ENCODE results near the gene ZDHHC24. TPM values are rescaled to one million over a fixed set of nuclear protein-coding genes. Genes with fewer than 3 reads are reported as not detected.
A peak's percentile ranks its signal among the peaks of the same experiment; 100 is the strongest.
"Not testable (repeated sequence)": the region's sequence is repeated elsewhere in the genome, so short reads cannot be mapped to it uniquely, and the experiment has no call there.

The ZDHHC24 gene
- total RNA-seq, 1 donor from 2014 or later: 26.2 TPM

DNA sequence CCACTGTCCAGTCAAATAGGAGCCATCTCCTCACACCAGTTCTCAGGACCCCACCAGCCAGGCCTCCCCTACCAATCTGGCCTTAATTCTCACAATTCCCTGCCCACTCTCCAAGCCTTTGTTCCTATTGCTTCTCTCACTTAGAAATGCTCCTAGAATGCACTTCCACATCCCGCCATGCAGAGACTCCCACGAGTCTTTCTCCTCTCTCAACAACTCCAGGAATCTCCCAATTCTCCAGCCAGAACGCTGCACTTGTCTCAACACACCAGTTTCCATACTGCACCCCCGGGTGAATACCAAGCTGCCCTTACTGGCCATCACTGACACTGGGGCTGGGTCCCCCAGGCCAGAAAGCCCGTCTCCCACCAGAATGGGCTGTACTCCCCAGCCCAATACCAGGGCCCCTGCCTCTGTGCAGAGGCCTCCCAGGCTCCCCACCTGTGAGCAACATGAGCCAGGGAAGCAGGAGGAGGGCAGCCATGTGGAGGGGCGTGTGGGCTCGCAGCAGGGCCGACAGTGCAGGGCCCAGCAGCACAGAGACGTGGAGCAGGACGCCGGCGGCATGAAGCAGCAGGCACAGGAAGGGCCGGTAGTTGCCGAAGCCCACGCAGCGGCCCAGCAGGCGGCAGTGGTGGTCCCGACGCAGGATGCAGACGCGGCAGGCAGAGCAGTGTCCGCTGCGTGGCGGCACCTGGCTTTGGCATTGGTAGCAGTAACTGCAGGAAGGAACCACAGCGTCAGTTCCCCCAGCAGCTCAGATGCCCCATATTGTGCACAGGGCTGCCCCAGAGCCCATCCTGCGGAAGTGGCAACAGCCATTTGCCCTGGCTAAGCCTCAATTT lies 2.4 kb downstream of the ZDHHC24 start:
- peak; percentile 94 for DNase-seq

DNA sequence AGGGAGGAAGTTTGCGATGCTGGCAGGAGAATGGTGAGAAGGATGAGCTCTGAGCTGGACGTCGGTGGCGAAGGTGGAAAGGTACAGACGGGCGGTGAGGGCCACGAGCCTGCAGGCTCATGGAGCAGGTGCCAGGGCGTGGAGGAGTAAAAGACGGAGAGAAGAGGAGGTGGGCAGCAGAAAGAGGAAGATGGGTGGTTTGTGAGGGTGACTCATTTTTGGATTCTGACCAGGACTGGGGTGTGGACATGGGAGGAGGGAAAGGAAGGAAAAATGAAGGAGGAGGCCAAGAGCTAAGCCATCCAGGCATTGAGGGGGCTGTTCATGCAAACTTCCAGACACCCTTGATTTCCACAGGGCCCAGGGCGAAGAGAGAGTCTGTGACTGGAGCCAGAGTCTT lies 3.5 kb downstream of the ZDHHC24 start:
- DNase-seq: no peak

DNA sequence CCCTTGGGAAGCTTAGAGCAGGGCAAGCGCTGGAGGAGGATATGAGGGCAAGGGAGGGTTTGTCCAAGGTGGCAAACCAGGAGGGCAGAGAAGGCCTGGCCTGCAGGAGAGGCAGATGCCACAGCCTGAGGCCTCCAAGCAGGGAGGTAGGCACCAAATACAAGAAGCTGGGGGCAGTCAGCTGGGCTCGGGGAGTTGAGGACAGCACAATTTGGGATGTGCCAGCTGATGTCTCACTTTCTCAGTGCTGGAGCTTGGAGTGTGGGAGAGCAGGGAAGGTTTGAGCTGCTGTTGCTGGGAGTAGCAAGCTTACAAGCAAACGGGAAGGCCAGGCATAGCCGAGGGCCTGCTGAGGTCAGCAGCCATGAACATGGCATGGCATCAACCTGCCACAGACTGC lies 4.0 kb downstream of the ZDHHC24 start:
- no peak for DNase-seq

DNA sequence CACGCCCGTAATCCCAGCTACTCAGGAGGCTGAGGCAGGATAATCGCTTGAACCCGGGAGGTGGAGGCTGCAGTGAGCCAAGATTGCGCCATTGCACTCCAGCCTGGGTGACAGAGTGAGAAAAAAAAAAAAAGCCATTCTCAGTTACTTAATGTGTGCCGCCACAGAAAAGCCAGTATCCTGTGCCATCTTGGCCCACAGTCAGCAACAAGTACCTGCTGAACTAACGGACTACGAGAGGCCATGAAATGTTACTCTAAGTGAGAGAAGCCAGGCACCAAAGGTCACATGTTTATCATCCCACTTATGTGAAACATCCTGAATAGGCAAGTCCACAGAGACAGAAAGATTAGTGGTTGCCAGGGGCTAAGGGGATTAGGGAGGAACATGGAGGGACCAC lies 5.2 kb downstream of the ZDHHC24 start:
- DNase-seq: not testable (repeated sequence)

DNA sequence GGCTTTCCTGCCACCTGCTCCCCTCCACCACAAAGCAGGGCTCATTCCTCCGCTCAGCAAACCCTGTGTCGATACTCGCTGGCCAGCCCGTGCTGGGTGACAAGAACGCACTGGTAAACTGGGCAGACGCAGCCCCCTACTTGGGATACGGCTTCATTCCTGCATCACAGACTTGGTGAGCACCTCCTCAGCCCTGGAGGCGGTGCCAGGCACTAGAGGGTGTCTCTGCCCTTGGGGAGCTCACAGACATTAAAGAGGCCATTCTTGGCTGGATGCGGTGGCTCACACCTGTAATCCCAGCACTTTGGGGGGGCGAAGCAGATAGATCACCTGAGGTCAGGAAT lies 6.0 kb downstream of the ZDHHC24 start:
- DNase-seq: no peak

DNA sequence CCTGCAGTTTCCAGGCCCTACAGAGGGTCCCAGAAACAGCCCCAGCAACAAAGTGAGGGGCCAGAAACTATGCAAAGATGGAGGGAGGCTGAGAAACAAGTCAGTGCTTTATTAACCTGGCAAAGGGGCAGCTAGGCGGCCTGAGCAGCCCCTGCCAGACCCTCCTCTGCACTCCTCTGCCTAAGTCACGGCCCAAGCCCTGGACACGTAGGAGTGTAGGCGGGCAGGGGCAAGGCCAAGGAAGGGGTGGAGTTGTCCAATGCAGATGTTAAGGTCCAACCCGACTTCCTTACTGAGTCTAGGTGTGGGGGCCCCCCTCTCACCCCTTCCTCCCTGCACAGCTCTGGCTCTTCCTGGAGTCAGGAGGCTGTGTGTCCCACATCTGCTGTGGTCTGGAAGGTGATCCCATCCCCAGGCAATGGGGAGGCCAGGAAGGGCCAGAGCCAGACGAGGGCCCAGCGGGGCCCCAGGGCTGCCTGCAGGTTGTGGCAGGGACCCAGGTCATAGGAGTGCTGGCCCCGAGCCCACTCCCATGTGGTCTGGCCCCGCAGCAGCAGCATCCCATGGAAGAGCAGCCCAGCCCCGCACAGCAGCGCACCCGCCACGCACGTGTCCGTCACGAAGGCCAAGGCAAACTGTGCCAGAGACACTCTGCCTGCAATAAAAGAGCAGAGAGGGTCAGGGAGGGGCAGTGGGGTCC lies 6.5 kb downstream of the ZDHHC24 start:
- no peak for DNase-seq

DNA sequence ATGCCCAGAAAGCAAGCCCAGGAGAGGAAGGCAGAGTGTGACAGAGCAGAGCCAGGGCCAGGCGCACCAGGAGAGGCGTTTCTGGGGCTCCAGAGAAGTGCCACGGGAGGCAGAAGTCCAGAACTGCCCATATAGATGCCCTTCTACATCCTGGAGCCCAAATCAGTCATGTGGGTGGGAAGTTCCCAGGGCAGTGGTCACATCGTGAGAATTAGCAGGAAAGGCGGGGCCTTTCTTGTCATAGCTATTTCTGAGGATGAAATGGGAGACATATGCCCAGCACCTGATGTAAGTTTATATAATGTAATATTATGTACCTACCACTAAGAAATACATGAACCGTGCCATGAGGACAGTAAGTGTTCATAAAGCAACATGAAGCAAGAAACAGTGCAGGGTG lies 13.1 kb downstream of the ZDHHC24 start:
- no peak for DNase-seq

DNA sequence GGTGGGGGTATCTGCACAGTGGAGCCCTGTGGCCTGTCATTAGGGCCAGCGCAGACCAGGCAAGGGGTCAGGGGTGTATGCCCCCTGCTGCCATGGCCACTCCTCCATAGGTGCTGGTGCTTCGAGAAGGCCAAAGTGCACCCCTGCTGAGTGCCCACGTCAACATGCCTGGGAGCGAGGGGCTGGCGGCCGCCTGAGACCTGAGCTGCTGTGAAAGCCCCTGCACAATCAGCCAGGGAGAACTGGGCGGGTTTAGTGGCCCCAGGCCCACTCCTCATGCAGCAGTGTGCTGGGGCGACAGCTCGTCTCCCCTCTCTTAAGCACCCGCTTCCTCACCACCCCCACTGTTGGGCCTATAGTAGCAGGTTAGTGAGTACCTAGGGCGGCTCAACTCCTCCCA lies 14.0 kb downstream of the ZDHHC24 start:
- DNase-seq: no peak

DNA sequence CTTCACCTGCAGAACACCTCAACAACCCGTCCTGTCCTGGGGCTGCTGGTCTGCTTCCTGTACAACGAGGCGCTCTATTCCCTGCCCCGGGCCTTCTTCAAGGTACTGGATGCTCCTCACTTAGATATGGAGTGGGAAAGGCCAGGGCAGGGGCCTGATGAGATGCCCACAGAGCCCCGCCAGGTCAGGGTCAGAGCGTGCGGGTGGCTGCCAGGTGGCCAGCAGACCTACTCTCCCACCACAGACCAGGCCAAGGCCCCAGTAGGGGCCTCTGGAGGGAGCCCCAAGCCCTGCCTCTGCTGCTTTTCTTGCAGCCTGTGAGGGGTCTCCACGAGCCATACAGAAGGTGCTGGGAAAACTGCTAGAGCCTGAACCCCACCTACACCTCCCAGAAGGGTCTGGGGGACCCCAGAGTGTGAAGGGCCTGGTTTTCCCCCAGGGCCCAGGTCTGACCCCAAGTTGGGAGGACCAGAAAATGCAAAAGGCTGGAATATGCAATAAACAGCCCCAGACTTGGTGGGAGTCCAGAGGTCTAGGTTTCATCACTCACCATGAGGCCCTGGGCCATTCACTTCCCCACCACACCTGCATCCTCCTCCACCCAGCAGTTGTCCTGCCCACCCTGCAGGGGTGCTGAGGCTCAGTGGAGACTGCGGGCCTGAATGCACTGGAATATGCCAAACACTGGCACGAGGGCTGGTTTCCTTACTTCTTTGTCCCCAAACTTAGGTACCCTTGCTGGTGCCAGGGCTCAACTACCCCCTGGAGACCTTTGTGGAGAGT lies 14.7 kb downstream of the ZDHHC24 start:
- DNase-seq: no peak

DNA sequence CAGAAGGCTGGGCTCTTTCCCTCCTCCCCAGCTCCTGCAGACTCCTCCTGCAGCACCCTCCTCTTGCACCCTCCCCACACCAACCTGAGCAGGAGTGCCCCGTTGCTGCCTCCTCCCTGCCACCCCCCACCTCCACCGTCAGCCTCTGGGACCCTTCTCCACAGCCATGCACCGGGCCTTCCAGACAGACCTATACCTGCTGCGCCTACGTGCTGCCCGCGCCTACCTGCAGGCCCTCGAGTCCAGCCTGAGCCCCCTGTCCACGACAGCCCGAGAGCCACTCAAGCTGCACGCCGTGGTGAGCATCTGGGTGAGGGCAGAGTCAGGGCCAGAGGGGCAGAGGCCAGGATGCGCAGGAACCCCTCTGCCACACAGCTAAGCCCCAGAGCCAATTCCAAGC lies 16.2 kb downstream of the ZDHHC24 start:
- no peak for DNase-seq

DNA sequence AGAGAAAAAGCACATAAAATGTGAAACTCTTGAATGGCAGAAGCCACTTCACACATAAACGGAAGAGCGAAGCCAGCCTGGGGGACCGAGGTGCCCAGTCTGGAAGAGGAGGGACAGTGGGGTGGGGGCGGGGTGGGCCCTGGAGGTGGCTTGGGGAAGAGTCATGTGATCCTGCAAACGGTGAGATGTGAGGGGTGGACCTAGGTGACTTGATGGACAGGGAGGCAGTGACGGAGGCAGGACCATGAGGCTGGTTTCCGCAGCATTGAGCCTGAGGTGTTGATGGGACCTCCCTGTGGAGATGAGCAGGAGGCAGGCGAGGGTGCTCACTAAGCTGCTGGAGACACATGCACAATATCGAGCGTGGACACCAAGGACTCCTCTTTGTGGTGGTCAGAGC lies 16.8 kb downstream of the ZDHHC24 start:
- DNase-seq: no peak

DNA sequence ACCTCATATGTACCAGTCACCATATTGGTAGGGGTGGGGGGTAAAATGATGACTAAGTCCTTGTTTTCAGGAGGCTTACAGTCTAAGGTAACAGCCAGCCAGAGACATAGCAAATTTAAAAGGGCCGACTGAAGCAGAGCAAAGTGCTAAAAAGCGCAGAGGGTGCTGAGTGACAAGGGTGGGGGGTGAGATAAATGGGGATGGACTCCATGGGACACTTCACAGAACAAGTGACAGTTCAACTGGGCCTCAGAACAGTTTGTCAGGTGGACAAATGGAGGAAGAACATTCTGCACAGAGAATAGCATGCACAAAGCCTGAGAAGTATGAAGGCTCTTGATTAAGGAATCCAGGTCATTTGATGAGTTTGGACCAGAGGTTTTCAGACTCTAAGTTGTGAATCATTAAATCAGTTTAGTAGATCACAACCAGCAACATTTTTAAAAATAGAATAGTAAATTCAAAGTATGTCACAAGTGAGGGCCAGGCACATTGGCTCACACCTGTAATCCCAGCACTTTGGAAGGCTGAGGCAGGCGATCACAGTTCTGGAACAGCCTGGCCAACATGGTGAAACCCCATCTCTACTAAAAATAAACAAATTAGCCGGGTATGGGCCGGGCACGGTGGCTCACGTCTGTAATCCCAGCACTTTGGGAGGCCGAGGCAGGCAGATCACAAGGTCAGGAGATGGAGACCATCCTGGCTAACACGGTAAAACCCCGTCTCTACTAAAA lies 21.4 kb downstream of the ZDHHC24 start:
- no peak for DNase-seq

DNA sequence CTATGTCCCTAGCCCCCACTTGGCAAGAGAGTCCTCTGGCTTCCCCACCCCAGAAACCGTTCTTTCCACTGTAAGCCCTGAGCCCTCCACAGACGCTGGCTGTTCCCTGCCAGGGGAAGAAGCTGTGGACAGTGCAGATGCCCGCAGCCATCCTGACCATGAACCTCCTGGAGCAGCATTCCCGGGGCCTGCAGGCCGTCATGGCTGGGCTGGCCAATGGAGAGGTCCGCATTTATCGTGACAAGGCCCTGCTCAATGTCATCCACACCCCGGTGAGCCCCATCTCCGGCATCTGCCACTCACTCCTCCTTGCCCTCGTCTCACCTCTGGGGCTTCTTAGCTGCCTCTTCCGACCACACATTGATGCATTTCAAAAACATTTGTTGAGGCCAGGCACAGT lies 22.2 kb downstream of the ZDHHC24 start:
- DNase-seq: no peak

DNA sequence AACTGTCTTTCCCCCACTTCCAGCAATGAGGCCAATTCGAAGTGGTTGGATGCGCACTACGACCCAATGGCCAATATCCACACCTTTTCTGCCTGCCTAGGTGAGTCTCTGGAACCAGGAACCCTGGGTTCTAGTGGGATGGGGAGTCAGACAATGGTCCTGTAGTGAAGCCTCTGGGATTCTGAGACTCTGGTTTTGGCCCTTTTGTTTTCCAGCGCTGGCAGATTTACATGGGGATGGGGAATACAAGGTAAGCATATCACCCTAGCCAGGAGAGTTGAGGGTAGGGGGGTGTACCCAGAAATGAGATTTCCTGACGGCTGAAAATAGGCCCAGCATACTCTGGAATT lies 34.9 kb downstream of the ZDHHC24 start:
- DNase-seq: no peak

DNA sequence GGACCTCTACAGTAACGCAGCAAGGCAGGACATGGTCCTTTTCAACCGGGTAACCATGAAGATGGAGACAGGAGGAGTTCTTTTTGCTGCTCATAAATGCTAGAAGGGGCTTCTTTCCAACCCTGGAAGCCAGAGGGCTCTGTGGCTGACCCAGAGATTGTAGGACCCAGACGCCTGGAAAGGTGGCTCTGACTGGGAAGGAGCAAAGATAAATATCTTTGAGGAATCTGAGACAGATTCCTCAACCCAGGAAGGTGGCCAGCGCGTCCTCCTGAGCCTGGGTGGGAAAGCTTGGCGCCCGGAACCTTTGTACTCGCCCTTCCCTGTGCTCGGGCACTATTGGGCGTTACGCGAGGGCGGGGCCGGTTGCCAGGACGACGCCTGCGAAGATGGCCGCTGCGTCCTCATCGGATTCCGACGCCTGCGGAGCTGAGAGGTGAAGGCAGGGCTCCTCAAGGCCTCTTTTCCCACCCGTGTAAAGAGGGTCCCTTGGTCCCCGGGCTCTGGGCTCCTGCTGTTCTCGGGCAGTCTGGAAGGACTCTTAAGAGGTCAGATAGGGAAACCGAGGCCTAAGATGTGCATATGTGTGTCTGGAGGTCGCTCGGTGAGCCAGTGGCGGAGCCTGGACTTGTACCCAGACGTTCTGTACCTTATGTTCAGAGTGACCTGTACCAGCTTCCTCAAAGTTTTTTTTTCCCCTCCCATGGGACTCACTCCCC lies 35.4 kb downstream of the ZDHHC24 start, which contains the start of gene BBS1:
TSS of gene BBS1 (plus strand) at position 365 of the 719 bp plus-strand sequence. CDS start at position 390, 25 bp downstream.
- DNase-seq: peak; percentile 86

DNA sequence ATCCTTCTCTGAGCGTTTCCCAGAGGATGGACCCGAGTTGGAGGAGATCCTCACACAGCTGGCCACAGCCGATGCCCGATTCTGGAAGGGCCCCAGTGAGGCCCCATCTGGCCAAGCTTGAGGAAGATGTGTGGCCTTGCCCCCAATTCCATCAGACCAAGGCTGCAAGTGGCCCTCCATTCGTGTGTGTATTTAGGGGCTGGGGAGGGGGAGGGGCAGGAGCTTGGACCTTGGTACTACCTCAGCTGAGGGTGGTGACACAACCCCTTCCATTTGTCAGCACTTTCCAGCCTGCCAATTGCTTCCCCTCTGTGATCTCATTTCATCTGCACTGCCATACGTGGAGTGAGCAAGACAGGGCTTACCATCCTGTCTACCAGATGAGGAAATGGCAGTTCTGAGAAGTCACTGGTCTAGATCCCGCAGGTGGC lies 36.7 kb downstream of the ZDHHC24 start:
- DNase-seq: no peak

DNA sequence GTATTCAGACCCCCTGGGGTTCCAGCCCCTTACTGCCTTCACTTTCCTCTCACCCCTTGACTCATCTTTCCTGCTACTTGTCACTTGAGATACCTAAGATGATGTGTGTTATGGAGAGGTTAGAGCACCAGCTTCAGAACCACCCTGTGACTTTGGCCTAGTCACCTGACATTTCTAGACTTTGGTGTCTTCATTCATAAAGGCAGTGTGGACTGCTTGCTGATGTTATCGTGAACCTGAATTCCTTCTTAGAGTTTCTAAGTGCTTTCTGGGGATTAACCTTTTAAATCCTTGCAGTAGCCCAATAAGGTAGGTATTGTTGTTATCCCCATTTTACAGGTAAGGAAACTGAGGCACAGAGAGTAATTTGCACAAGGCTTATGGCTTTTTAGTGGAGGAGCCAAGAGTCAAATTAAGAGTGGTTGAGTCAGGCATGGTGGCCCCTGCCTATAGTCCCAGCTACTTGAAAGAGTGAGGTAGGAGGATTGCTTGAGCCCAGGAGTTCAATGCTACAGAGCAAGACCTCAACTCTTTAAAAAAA lies 40.5 kb downstream of the ZDHHC24 start:
- no peak for DNase-seq

DNA sequence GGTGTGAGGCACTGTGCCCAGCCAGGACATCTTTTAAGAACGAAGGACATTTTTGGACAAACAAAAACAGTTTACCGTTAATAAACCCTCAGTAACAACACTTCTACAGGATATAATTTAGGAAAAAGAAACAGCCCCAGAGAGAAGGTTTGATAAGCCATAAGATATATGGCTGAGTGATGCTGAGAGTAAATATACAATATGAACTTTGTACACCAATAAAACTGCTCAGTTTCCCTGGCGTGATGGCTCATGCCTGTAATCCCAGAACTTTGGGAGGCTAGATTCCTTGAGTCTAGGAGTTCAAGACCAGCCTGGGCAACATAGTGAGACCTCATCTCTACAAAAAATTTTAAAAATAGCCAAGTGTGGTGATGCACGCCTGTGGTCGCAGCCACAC lies 47.3 kb downstream of the ZDHHC24 start:
- DNase-seq: no peak

DNA sequence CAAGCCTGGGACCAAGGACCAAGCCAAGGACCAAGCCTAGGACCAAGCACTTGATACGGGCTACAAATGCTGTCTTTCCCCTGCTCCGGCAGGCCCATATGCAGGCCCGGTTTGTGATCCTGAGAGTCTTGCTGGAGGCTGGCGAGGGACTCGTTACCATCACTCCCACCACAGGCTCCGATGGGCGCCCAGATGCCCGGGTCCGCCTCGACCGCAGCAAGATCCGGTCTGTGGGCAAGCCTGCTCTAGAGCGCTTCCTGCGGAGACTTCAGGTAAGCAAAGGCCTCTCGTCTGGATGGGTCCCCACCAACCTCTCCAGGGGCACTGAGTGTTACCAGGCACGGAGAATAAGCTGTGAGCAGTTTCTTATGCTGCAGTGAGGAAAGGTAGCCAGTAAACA lies 48.6 kb downstream of the ZDHHC24 start:
- DNase-seq: no peak

DNA sequence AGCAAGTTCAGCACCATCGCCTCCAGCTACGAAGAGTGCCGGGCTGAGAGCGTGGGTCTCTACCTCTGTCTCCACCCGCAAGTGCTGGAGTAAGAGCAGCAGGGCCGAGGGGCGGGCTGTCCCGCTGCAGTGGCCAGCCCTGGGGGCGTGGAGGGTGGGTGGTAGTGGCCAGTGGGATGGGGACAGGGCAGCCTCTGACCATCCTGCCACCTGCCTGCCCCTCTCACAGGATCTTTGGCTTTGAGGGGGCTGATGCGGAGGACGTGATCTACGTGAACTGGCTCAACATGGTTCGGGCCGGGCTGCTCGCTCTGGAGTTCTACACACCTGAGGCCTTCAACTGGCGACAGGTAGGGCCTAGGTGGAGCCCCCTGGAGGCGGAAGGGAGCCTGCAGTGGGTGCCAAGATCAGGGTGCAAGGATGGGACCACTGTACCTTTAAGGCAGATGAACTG lies 50.4 kb downstream of the ZDHHC24 start:
- DNase-seq: no peak

DNA sequence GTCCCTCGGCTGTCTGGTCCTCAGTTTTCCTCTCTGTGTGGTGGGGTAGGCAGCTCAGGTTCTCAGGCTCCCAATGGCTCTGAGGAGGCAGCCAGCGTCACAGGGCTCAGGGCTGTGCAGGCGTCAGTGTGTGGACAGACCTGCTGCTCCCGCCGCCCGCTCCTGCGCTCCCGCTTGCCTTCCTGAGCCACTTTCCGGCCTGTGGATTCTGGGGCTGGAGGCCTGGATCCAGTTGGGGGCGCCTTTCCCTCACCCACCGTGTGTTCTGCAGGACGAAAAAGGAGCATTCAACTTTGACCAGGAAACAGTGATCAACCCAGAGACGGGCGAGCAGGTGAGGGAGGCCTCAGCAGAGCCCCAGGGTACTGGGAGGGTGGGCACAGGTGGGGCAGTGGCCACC lies 50.9 kb downstream of the ZDHHC24 start:
- DNase-seq: no peak

DNA sequence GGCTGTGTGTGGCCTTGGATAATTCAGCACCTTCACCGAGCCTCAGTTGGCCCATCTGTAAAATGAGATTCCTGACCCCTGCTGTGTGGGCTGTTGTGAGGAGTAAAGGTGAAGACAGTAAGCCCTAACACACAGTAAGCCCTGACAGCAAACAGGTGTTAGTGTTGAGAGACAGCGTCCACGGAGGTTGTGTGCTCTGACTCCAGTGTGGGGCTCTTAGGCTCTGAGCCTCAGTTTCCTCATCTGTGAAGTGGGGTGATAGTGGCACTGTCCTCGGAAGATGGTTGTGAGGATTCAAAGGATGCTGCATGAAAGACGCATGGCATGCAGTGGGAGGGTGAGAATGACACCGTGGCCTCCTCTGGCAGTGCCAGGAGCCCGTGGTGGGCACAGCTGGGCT lies 51.4 kb downstream of the ZDHHC24 start:
- no peak for DNase-seq

All from dermis blood vessel endothelial cell (primary cell).